Brain microvascular endothelial cell (primary cell): Measurements from ENCODE around the gene FLCN.

Experiments
- DNase-seq: peaks from one replicate; pipeline ENCODE4 v3.0.0-alpha.2; 2020
- H3K27ac ChIP-seq: fragments of 250-450 bp; sonication (Bioruptor Pico); 2 replicates; pipeline ENCODE4 v1.5.1; 2020; ENCODE audit warnings: mild to moderate bottlenecking, moderate library complexity
- H3K27me3 ChIP-seq: fragments of 250-450 bp; sonication (Bioruptor Pico); replicated peaks from 2 replicates; pipeline ENCODE4 v1.5.1; 2020; ENCODE audit warnings: mild to moderate bottlenecking
- H3K36me3 ChIP-seq: fragments of 250-450 bp; sonication (Bioruptor Pico); replicated peaks from 2 replicates; pipeline ENCODE4 v1.5.1; 2020; ENCODE audit warnings: mild to moderate bottlenecking
- H3K4me3 ChIP-seq: 2 replicates; pipeline ENCODE4 v1.5.1; 2011; ENCODE audit warnings: low read depth, mild to moderate bottlenecking, control low read depth, low read length, moderate library complexity
- CTCF ChIP-seq: IDR thresholded peaks from 2 replicates; pipeline ENCODE4 v1.5.1; 2011; ENCODE audit warnings: low read depth, mild to moderate bottlenecking, moderate library complexity, low read length, control low read depth, inconsistent platforms; ENCODE audit errors: missing control alignments
- in situ Hi-C: cut with HindIII; loops from 2 replicates; pipeline ENCODE4 v1.10.0; 2017; ENCODE audit warnings: low sequenced_read_pairs, low pct_ligation_motif_present

FLCN gene

GRCh38 chr17:17182598-17183136 is 54.3 kb downstream of the FLCN start:
- Histone ChIP-seq H3K36me3 (peaks cover 59% of the 10 kb centered on the region), H3K27me3 (no peaks in the 10 kb centered on the region), H3K4me3 (no peak overlapping the region), H3K27ac (no peak overlapping the region)
- in situ Hi-C loops: no loop called here
- DNase-seq: no peak
- TF ChIP-seq CTCF: no peak

GRCh38 chr17:17181666-17182597 is 55.0 kb downstream of the FLCN start:
- no peaks in the 10 kb centered on the region for H3K27me3 ChIP-seq
- in situ Hi-C loops: no loop called here
- no peak overlapping the region for H3K27ac ChIP-seq
- no peak for DNase-seq
- TF ChIP-seq CTCF: no peak
- H3K4me3 ChIP-seq: no peak overlapping the region
- peaks cover 64% of the 10 kb centered on the region for H3K36me3 ChIP-seq

GRCh38 chr17:17180741-17181525 is 56.0 kb downstream of the FLCN start:
- H3K27me3 ChIP-seq: no peaks in the 10 kb centered on the region
- H3K27ac ChIP-seq: no peak overlapping the region
- DNase-seq: no peak
- TF ChIP-seq CTCF: no peak
- no peak overlapping the region for H3K4me3 ChIP-seq
- in situ Hi-C loops: no loop called here
- H3K36me3 ChIP-seq: peaks cover 67% of the 10 kb centered on the region

GRCh38 chr17:17180141-17180603 is 56.8 kb downstream of the FLCN start:
- Histone ChIP-seq H3K27ac (no peak overlapping the region), H3K4me3 (no peak overlapping the region), H3K36me3 (peaks cover 74% of the 10 kb centered on the region), H3K27me3 (no peaks in the 10 kb centered on the region)
- in situ Hi-C loops: no loop called here
- DNase-seq: no peak
- TF ChIP-seq CTCF: no peak

- DNase-seq: no peak
- TF ChIP-seq CTCF: no peak
- in situ Hi-C loops: no loop called here
- peaks cover 77% of the 10 kb centered on the region for H3K36me3 ChIP-seq
- no peaks in the 10 kb centered on the region for H3K27me3 ChIP-seq
- H3K4me3 ChIP-seq: no peak overlapping the region
- no peak overlapping the region for H3K27ac ChIP-seq
These were observed 57.6 kb downstream of the FLCN start for GRCh38 chr17:17179371-17179827.
